Mammary epithelial cell (primary cell): Measurements from ENCODE around the gene HAUS1.

Experiments used
- CTCF ChIP-seq, 2 donors: IDR thresholded peaks in 1 of 2; conservative IDR thresholded peaks in 1 of 2; 2 replicates each; pipeline ENCODE4 v1.5.1; 2011 to 2012; ENCODE audit warnings: inconsistent platforms in 2 of 2, low read length in 2 of 2, mild to moderate bottlenecking in 2 of 2, control low read depth in 1 of 2, low read depth in 1 of 2; ENCODE audit not compliant: insufficient read depth in 1 of 2; ENCODE audit errors: extremely low read depth in 1 of 2
- EZH2 ChIP-seq: IDR thresholded peaks from 2 replicates; pipeline ENCODE4 v1.6.1; 2012; ENCODE audit warnings: low read length, inconsistent platforms, borderline replicate concordance

GRCh38 chr18:46134920-46135675 lies 30.9 kb downstream of the HAUS1 start:
- TF ChIP-seq EZH2 (no peak), CTCF (conservative IDR thresholded peaks at IDR 0.05 in 1 of 2, IDR thresholded peaks at IDR 0.05 in 1 of 2; ENCODE audit: extremely low read depth in 1 of 2, insufficient read depth in 1 of 2, low read depth in 1 of 2, low read length in 2 of 2) (no peak)
